SKM-1 (cell line): ENCODE measurements around the gene WNT3.

Experiments
- DNase-seq: peaks from one replicate; lab custom pipeline; 2025; ENCODE audit not compliant: unreplicated experiment; lab: John Stamatoyannopoulos, UW

Gene WNT3

DNA sequence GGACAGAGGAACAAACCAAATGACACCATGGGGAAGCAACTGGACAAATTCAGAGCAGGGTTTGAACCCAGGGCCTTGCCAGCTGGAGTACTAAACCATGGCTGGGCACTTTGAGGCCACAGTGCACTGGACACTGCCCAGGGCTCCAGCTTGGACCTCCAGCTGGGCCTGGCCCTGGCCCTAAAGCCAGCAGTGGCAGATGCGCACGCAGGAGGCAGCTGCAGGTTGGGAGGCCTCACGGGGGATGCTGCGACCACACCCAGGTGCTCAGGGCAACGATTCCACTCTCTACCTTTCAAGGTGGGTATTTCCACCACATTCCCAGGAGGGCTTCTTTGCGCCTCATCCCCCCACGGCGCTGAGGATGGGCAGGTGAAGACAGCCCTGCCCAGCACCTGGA, 28.9 kb downstream of the WNT3 start:
- DNase-seq: no peak

DNA sequence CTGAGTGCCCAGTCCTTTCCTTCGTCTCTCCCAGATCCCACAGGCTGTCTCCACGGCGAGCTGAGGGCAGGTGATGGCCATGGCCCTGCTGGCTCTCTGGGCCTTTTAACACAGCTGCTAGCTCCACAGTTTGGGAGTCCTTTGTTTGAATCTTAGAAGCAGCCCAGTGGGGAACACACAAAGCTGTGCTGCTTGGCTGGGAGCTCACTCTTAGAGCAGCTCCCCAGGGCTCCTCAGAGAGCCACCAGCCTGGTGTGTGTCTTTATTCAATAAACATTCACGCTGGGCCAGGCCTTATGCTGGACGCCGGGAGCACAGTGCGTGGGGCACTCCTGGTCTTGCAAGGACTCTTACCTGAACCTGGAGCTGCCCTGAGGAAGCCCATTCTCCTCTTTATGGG, 29.7 kb downstream of the WNT3 start:
- DNase-seq: no peak

DNA sequence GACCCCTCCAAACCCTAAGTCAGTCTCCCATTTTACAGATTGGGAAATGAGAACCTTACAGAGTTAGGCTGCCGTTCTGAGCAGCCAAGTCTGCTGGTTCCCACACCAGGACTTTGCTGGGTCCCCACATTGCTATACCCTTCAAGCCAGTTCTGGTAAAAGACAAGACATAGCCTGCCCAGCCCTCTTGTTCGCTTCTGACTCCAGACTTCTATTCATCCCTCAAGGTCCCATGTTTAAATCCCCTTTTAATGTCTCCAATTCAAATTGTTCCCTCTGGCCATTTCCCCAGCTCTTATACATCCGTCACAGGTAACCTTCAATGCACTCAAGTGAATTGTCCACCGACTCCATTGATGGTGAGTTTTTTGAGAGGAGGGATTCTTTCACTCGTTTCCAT, 30.2 kb downstream of the WNT3 start:
- no peak for DNase-seq

DNA sequence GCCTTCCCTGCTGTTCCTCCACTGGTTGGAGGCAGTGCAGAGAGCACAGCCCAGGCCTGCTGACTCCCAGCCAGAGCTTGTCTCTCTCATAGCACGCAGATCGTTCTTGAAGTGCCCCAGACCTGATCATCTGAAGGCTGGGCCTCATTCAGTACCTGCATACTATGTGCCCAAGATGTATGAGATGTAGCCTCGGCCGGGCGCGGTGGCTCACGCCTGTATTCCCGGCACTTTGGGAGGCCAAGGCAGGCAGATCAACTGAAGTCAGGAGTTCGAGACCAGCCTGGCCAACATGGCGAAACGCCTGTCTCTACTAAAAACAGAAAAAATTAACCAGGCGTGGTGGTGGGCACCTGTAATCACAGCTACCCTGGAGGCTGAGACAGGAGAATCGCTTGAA, 31.0 kb downstream of the WNT3 start:
- DNase-seq: no peak

DNA sequence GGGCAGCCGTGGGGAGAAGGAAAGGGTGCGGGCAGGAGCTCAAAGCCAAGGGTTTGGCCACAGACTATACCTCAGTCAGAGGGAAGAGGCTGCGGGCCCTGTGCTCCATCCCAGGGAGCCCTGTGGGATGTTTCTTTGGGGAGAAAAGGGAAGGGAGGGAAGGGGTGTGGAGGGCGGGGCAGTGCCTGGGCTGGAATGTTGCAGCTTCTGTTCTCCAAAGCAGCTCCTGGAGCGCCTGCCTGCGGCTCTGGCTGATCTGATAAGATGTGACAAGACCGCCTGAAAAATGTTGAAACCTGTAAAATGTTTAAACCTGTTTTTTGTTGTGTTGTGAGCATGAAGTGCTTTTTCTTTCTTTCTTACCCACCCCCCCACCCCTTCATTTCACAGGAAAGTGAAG, 32.8 kb downstream of the WNT3 start:
- DNase-seq: no peak

DNA sequence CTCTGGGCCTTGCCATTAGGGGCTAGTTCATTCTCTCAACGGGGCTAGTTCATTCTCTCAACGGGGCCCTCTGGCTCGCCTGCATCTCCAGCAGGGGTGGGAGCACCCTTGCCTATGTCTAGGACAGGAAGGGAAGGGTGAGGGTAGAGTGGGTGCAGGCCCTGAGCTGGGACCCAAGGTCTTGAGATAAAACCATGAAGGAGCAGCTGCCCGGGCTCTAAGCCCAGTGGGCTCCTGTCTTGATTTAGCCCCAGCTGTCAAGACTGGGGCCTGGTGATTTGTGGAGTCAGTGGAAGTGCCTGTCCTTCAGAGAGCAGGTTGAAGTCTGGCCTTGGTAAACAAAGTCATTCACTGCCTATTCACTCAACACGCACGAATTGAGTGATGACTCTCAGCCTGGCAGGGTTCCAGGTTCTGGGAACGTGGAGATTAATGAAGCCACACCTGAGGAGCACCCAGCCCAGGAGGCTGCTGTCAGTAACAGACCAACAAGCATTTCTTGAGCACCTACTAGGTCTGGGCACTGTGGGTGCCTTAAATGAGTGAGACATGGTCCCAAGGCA, 35.4 kb downstream of the WNT3 start:
- DNase-seq: no peak

DNA sequence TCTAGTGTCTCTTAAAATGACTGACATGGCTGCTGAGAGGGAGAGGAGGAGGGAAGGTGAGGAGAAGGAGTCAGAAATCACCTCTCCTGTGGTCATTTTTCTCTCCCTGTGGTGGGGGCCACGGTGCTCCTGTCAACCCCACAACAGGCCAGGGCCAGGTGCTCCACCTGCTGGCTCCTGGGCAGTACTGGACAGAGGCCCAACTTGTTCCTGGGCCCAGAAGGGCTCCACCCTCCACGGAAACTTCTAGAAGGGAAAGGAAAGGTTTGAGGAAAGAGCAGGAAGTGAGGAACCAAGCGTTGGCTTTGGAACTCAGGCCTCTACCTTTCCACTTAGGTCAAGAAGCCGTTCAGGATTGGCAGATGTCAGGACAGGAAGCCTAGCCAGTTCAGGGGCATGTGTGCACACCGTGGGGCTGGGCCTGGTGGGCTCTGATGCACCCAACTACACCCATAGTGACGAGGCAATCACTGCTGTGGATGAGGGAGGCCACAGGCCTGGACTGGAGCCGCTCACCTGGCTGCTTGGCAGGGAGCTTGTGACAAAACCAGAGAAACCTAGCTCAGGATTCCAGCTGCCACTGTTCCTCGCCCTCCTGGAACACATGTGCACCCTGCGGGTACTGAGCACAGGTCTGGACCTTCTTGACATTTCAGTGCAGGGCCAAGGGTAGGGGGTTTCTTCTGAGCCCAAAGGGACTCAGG, 36.1 kb downstream of the WNT3 start:
- no peak for DNase-seq

DNA sequence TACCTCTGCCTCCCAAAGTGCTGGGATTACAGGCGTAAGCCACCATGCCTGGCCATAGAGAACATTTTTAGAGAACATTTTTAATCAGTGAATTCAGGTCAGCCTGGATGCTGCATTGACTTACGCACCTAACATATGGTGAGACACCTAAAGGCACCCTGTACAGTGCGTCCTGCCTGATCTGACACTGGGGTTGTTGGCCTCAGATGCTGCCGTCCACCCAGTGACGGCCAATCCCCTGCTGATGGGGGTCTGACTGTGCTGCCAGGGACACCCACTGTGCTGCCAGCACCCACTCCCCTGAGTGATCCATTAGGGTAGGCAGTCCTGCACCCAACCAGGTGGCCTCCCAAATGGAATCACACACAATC, 38.5 kb downstream of the WNT3 start:
- DNase-seq: no peak

DNA sequence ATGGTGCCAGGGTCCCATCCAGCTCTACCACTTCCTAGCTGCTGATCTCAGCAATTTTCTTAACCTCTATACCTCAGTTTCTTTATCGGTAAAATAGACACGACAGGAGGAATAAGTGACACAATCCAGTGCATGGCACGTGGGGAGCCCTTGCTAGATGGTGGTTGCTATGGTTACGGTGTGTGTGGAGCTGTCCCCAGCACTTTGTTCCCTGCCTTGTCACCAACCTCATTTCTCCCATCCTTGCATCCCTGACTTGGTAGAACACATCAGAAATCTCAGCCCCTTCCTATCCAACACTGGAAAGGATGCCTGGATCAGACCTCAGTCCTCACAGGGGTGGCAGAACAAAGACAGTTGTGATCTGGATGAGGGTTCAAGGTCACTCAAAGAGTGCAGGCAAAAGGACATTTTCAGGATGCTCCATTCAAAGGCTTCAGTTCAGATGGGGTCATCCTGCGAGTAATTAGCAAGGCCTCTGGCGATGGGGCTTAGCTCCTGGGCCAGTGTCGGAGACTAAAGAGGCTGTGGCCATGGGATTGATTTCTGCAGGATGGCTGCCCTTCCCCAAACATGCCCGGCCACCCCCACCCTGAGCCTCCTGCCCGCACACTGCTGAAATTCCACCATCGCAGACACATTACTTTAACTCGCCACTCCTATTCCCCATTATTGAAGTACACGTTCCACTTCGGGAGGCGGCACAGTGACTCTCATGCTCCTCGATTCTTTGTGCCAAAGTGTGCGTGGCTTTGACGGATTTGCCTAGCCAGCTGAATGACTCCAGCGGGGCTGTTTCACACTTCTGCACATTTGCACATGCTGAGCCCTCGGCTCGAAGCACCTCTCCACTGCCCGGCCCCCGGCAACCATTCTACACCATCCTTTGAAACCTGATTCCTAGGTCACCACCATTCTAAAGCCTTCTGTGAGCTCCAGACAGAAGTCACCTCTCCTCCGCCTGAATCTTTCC, 40.3 kb downstream of the WNT3 start:
- no peak for DNase-seq

DNA sequence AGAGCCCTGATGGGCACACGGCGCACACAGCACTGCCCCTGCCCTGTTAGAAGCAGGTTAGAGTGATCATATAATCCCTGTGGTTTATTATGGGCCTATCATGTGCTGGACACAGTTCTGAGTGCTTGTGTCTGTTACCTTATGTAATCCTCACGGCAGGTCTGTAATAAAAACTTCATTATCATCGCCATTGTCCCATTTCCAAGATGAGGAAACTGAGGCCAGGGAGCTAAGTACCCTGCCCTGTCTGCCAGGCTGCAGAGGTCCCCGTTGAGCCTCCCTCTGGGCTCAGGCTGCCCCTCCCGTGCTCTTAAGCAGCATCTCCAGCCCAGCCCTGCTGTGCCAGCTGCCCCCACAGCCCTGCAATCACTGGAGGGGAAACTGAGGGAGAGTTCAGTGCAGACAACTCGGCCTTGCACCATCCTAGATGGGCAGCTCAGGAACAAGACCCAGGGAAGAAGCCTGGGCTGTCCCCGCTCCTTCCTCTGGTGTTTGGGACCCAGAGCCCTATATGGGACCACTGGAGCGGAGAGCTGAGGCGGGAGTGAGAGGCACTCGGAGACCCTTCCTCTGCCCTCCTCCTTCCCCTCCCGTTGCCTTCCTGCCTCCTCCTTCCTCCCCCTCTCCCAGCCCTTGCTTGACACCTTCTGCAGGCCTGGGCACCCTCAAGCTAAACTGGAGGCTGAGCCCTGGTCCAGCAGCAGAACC, 42.0 kb downstream of the WNT3 start:
- no peak for DNase-seq

DNA sequence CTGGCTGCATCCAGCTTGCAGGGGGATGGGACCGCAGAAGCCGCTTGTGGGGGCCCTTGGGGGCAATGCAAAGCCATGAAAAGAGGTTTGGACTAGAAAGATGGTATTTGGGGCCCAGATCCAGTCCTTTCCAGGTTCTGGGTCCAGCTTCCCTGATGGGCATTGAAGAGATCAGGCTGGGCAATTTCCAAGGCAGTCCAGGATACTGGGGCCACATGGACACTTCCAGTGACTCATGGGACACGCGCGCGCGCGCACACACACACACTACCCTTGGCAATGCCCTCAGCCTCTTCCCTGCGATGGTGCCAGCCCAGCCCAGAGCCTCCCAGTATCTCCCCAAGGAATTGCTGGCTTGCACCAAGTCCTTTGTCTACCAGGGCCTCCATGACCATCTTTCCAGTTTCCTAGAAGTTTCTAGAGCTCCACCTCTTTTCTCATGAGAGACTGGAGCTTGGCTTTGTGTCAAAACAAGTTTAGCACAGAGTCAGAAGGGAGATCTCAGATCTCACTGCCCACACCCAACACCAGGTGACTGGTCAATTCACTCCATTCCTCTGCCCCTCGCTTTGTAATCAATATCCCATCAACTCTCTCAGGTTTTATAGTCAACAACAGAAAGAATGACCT, 44.3 kb downstream of the WNT3 start:
- no peak for DNase-seq

DNA sequence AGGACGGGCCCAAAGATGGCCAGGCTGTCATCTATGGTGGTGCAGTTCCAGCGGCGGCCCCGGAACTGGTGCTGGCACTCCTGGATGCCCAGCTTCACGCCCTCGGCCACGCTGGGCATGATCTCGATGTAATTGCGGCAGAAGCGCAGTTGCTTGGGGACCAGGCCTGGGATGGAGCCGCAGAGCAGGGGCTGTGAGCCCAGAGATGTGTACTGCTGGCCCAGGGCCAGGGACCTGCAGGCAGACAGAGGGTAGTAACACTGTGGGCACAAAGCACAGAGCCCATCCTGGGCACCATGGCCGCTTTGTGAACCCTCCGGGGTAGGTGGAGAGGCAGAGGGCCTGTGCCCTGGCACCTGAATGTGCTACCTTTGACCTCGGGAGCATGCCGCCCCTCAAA, 44.8 kb downstream of the WNT3 start:
- no peak for DNase-seq

DNA sequence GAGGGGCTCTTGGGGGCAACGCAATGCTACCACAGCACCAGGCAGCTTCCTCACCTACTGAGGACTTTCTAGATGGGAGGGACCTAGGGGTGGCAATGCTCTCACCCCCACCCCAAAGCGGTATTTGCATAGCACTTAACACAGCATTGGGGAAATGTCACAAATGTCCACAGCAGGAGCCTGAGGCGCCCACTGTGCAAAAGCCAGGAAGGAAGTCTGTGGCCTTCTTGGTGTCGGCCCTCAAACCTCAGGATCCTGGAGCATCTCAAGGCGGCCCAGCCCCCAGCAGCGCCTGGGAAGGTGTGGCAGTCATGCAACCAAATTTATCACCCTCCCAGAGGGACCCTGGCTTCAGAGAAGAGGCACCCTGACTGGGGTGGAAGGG, 45.3 kb downstream of the WNT3 start:
- DNase-seq: no peak

DNA sequence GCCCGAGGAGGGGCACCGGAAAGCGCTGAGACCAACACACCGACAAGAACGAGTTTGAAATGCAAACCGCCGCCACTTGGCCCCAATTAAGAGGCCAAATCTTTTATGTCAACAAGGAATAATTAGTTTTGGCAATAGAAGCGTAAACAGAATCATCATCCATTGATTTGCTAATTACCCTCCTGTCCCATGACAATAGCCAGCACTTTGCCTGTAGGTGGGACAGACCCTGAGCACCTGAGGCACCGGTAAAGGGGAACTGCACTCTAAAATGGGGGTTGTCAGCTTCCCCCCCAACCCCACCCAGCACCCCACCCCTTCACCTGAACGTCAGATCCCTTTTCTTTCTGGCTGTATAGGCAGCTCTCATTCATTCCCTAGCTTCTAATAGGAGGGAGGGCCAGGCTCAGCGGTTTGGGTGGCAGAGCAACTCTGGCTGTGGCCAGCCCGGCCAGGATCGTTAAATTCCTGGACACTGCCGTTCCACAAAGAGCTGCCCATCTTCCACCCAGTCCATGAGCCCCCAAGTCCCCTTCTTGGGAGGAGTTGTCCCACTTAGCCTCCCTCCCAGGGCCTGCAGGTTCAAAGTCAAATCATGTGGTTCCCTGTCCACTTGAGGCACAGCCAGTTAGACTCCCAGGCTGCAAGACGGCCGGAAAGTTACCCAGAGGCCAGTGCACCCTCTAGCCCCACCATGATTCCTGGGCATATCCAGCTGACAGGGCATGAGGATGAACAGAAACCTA, 45.8 kb downstream of the WNT3 start:
- DNase-seq: no peak

DNA sequence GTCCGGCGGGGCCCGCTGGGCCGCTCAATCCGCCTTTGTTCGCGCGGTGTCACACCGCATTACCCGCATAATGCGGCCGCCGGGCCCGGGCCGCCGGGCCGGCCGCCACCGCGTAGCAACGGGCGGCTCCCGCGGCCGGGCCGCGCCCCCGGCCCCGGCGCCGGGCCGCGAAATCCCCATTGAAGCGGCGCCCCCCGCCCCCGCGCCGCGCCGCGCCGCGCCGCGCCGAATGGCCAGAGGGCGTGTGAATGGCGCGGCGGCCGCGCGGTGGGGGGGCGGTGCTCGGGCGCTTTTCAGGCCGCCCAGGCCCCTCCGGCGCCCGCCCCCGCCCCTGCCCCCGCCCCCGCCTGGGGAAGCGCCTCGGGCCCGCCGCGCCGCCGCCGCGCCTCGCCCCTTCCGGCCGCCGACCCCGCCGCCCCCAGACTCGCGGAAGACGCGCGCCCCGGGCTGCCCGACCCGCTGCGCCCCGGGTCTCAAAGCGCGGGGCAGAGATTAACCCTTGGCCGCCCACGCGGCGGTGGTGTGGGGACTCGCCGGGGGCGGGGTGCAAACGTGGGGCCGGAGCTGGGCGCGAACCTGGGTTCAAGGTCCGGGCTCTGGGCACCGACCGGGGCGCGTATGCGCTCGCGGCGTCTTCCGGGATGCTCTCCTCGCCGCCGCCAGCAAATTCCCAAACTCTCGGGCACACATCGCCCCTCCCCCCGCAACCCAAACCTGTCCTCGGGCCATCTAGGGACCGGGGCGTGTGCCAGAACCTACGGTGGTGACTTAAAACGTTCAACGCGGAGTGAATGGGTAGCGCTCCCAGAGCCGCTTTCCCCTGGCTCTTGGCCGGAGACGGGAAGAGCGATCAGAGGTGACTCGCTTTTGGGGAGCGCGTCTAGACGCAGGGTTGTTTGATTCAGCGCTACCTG, 46.7 kb downstream of the WNT3 start:
- DNase-seq: no peak

DNA sequence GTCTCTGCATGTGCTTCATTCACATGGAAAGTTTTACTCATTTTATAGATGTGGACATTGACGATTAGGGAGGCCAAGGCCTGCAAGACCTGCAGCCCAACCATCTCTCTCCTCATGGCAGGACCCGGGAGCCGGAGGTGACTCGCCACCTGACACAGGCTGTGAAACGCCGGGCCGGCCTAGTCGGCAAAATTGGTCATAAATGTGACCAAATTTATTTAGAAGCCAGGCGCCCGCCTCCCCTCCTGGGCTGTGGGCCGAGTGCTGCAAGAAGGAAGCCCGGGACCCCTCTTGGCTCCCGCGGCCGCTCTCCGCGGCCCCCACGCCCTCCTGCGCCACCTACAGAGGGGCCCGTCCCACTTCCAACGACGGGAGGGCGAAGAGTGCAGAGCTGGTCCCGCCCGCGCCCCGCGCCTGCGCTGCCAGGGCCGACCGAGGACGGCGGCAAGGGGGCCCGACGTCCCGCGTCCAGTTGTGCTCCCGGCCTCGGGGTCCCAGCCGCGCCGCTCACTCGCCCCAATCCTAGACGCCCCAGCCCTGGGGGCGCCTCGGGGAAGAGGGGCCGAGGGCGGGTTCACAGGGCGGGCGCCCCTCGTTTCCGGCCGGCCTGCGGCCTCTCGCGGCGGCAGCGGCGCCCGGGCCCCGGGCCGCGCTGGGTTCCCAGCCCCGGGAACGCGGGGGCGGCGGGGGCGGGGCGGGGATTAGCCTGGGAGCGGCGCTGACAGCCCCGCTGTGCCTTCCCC, 47.5 kb downstream of the WNT3 start:
- no peak for DNase-seq

DNA sequence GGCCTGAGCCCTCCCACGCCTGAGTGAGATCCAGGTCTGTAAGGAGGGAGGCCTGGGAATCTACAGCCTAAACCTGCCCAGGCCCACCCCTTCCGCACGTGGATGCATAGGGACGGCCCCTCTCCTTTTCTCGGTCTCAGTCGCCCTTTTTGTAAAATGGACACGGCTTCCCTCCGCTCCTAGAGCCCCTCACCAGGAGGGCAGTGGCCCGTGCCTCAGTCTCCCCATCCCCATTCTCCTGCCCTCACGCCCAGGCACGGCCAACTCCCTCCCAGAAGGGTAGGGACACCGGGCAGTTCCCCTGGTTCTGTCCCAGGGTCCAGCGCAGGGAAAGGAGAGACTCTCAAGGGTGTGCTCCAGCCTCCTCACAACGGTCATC, 48.1 kb downstream of the WNT3 start:
- no peak for DNase-seq

DNA sequence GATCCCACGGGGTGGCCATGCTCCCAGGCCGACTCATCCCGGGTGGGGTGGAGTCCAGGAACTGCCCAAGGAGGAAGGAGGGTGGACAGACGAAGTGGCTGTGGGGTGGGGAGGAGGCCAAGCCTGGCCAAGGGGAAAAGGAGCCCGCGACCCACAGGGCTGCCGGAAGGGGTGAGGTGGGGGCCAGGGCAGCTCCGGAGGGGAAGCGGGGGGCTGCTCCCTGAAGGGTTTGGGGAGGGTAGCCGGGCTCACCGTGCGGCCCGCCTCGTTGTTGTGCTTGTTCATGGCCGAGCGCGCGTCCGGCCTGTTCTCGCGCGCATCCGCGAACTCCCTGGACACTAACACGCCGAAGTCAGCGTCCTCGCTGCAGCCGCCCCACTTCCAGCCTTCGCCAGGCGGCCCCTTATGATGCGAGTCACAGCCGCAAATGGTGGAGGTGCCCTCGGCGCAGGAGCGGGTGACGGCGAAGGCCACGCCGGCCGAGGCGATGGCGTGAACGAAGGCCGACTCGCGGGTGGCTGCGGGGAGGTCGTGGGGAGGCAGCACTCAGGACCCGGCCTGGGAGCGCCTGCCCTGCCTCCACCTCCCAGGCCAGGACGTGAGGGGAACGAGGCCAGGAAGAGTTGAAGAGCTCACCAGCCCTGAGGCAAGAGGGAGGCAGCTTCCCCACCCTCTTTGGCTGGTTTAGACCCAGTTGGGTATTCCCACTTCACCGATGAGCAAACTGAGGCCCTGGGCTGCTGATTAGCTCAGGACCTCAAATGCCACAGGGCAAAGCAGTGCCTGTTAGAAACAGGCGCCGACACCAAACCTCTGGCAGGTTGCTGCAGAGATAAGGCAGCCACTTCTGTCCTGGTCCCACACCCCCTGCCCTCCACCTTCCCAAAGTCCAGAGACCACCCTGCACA, 48.7 kb downstream of the WNT3 start:
- DNase-seq: no peak
